NCI-H187 (cell line): ENCODE results near the gene MRLN.

Experiments
- DNase-seq, 2 experiments: peaks; one replicate each; lab custom pipeline; 2025; lab: John Stamatoyannopoulos, UW

MRLN gene

GRCh38 chr10:59705931-59706330 lies 47.3 kb downstream of the MRLN start:
- DNase-seq = no peak

GRCh38 chr10:59704630-59705029 lies 48.6 kb downstream of the MRLN start:
- no peak for DNase-seq

GRCh38 chr10:59702347-59702746 lies 50.9 kb downstream of the MRLN start:
- no peak for DNase-seq

GRCh38 chr10:59700709-59701108 lies 52.5 kb downstream of the MRLN start:
- DNase-seq = no peak

GRCh38 chr10:59698326-59698725 lies 54.9 kb downstream of the MRLN start:
- DNase-seq = no peak

GRCh38 chr10:59695637-59696036 lies 57.6 kb downstream of the MRLN start:
- DNase-seq = no peak

GRCh38 chr10:59694936-59695335 lies 58.3 kb downstream of the MRLN start:
- no peak for DNase-seq

GRCh38 chr10:59692113-59692512 lies 61.1 kb downstream of the MRLN start:
- no peak for DNase-seq

- no peak for DNase-seq
These were observed 64.3 kb downstream of the MRLN start for GRCh38 chr10:59688921-59689351.

GRCh38 chr10:59687657-59688056 lies 65.6 kb downstream of the MRLN start:
- no peak for DNase-seq
